IMR-90 (cell line): ENCODE measurements around the gene ST7. TPM values are rescaled to one million over a fixed set of nuclear protein-coding genes. Genes with fewer than 3 reads are reported as not detected.

ENCODE experiments used
- ATAC-seq: fragments of 200-7000 bp; cut with Tn5 transposase; 2 replicates; pipeline ENCODE4 v1.9.1; 2020; ENCODE audit warnings: low read depth, mild to moderate bottlenecking, moderate library complexity
- BruUV-seq: library from RNA; stranded (reverse); fragments of 400-500 nt; replicated peaks from 2 replicates; lab custom pipeline; 2021; lab: Mats Ljungman, UMichigan
- CTCF ChIA-PET: fragments of 300-600 bp; formaldehyde crosslinking; extraction: SDS; loops from one replicate; lab custom pipeline; 2021; ENCODE audit warnings: antibody characterized with exemption; lab: Yijun Ruan, JAX
- POLR2A ChIA-PET: fragments of 300-600 bp; sonication (Branson Sonifier 250); formaldehyde crosslinking; loops from one replicate; lab custom pipeline; 2022; ENCODE audit warnings: antibody characterized with exemption; ENCODE audit not compliant: unreplicated experiment; lab: Charles Lee
- DNase-seq: peaks from one replicate; pipeline ENCODE4 v3.0.0; 2013
- H2AFZ ChIP-seq: replicated peaks from 2 replicates; pipeline ENCODE3; 2013; ENCODE audit warnings: low read length, mild to moderate bottlenecking; ENCODE audit not compliant: poor library complexity
- H2AK5ac ChIP-seq: 2 replicates; pipeline ENCODE4 v1.6.1; 2013; ENCODE audit warnings: low read depth, low read length, inconsistent platforms
- H2AK9ac ChIP-seq: replicated peaks from 2 replicates; pipeline ENCODE3; 2013; ENCODE audit warnings: mild to moderate bottlenecking, low read depth, low read length, moderate library complexity; ENCODE audit not compliant: poor library complexity
- H2BK120ac ChIP-seq: 2 replicates; pipeline ENCODE4 v1.6.1; 2013; ENCODE audit warnings: low read depth, low read length, inconsistent platforms
- H2BK15ac ChIP-seq: 3 replicates; pipeline ENCODE4 v1.6.1; 2013; ENCODE audit warnings: low read depth, low read length, inconsistent platforms
- H2BK20ac ChIP-seq: 2 replicates; pipeline ENCODE4 v1.6.1; 2013; ENCODE audit warnings: low read depth, mild to moderate bottlenecking, inconsistent platforms, low read length, moderate library complexity
- H2BK5ac ChIP-seq: 2 replicates; pipeline ENCODE4 v1.6.1; 2013; ENCODE audit warnings: mild to moderate bottlenecking, low read depth, low read length, inconsistent platforms; ENCODE audit not compliant: poor library complexity, severe bottlenecking
- H3K14ac ChIP-seq: replicated peaks from 2 replicates; pipeline ENCODE4 v1.6.1; 2013; ENCODE audit warnings: low read depth, low read length, inconsistent platforms
- H3K18ac ChIP-seq: 2 replicates; pipeline ENCODE4 v1.6.1; 2013; ENCODE audit warnings: low read depth, low read length, control low read depth
- H3K23ac ChIP-seq: 2 replicates; pipeline ENCODE4 v1.6.1; 2013; ENCODE audit warnings: low read depth, low read length, inconsistent platforms
- H3K27ac ChIP-seq: 2 replicates; pipeline ENCODE4 v1.5.1; 2013; ENCODE audit warnings: mild to moderate bottlenecking, control low read depth, low read length; ENCODE audit not compliant: insufficient read depth
- H3K27me3 ChIP-seq: 2 replicates; pipeline ENCODE4 v1.6.1; 2013; ENCODE audit warnings: low read length; ENCODE audit not compliant: control insufficient read depth, insufficient read depth
- H3K36me3 ChIP-seq: 2 replicates; pipeline ENCODE4 v1.6.1; 2013; ENCODE audit warnings: low read length, mixed read lengths; ENCODE audit not compliant: control insufficient read depth, insufficient read depth
- H3K4ac ChIP-seq: 2 replicates; pipeline ENCODE4 v1.6.1; 2013; ENCODE audit warnings: low read depth, low read length, inconsistent platforms
- H3K4me1 ChIP-seq: 2 replicates; pipeline ENCODE4 v1.6.1; 2013; ENCODE audit warnings: low read length, mixed read lengths; ENCODE audit not compliant: control insufficient read depth, insufficient read depth
- H3K4me2 ChIP-seq: 2 replicates; pipeline ENCODE4 v1.6.1; 2013; ENCODE audit warnings: low read depth, mild to moderate bottlenecking, control low read depth, low read length, moderate library complexity
- H3K4me3 ChIP-seq: 2 replicates; pipeline ENCODE4 v1.5.1; 2013; ENCODE audit warnings: low read depth, mild to moderate bottlenecking, control low read depth, low read length, moderate library complexity; ENCODE audit not compliant: insufficient read depth
- H3K56ac ChIP-seq: 2 replicates; pipeline ENCODE4 v1.6.1; 2013; ENCODE audit warnings: low read length, inconsistent platforms; ENCODE audit not compliant: insufficient read depth; ENCODE audit errors: extremely low read depth
- H3K79me1 ChIP-seq, 2 experiments: 2 replicates each; pipeline ENCODE4 v1.6.1; 2013; ENCODE audit warnings: low read length in 2 of 2, inconsistent platforms in 1 of 2, low read depth in 1 of 2
- H3K9ac ChIP-seq: 2 replicates; pipeline ENCODE4 v1.6.1; 2013; ENCODE audit warnings: low read depth, low read length, control low read depth
- H3K9me1 ChIP-seq: 2 replicates; pipeline ENCODE4 v1.6.1; 2013; ENCODE audit warnings: low read length, inconsistent platforms; ENCODE audit not compliant: insufficient read depth
- H3K9me3 ChIP-seq: 2 replicates; pipeline ENCODE4 v1.6.1; 2013; ENCODE audit warnings: low read length; ENCODE audit not compliant: control insufficient read depth, insufficient read depth
- H4K20me1 ChIP-seq: 2 replicates; pipeline ENCODE4 v1.6.1; 2013; ENCODE audit warnings: low read length, inconsistent platforms; ENCODE audit not compliant: insufficient read depth
- H4K5ac ChIP-seq: 2 replicates; pipeline ENCODE4 v1.6.1; 2013; ENCODE audit warnings: mild to moderate bottlenecking, low read depth, low read length, control low read depth
- H4K8ac ChIP-seq, 2 experiments: 2 replicates each; pipeline ENCODE4 v1.6.1; 2013; ENCODE audit warnings: low read depth in 2 of 2, low read length in 2 of 2, control low read depth in 1 of 2, inconsistent platforms in 1 of 2
- H4K91ac ChIP-seq: 2 replicates; pipeline ENCODE4 v1.6.1; 2013; ENCODE audit warnings: low read depth, low read length, inconsistent platforms; ENCODE audit not compliant: insufficient read depth
- MAFK ChIP-seq: IDR thresholded peaks from 2 replicates; pipeline ENCODE4 v1.6.1; 2012; ENCODE audit warnings: low read depth, low read length, improper control_type of control experiment
- MAZ ChIP-seq: IDR thresholded peaks from 2 replicates; pipeline ENCODE4 v1.6.1; 2012; ENCODE audit warnings: low read depth, mild to moderate bottlenecking, low read length, improper control_type of control experiment, moderate library complexity, borderline replicate concordance
- WGBS, 2 experiments: methylation state at CpG; one replicate each; pipeline versions ENCODE4 v1.1.5 to v1.1.7; 2013; ENCODE audit warnings: missing lambda C conversion rate in 2 of 2; ENCODE audit not compliant: insufficient read length in 1 of 2; ENCODE audit errors: extremely low coverage in 2 of 2; 5-methylcytosine and 5-hydroxymethylcytosine counted together
- dilution Hi-C: fragments of 300-500 bp; cut with HindIII; formaldehyde crosslinking; loops from one replicate; pipeline ENCODE4 v1.14.3; 2018; ENCODE audit warnings: low sequenced_read_pairs; ENCODE audit not compliant: unreplicated experiment
- in situ Hi-C: fragments of 300-500 bp; cut with MboI; formaldehyde crosslinking; loops from 3 replicates; pipeline ENCODE4 v1.14.3; 2019; ENCODE audit warnings: low sequenced_read_pairs, inconsistent platforms, mixed read lengths
- intact Hi-C: fragments of 100-400 bp; cut with micrococcal nuclease; formaldehyde crosslinking; loops from 2 replicates; pipeline ENCODE4 v1.10.0; 2022
- polyA plus RNA-seq, 3 experiments: library from polyadenylated mRNA; depleted of rRNA; stranded (reverse); fragments of >200 nt; gene quantifications; 2 replicates each; pipeline ENCODE4 v1.2.3, GENCODE V29; 2012; ENCODE audit warnings: low replicate concordance in 1 of 3
- total RNA-seq: library from RNA; depleted of rRNA; stranded (reverse); fragments of >200 nt; gene quantifications from 2 replicates; pipeline ENCODE4 v1.2.3, GENCODE V29; 2012

The ST7 gene
- total and polyA plus RNA-seq, 2 of the 4 experiments (the other 2 are of a cell fraction) = 18.6 to 26.0 TPM

DNA sequence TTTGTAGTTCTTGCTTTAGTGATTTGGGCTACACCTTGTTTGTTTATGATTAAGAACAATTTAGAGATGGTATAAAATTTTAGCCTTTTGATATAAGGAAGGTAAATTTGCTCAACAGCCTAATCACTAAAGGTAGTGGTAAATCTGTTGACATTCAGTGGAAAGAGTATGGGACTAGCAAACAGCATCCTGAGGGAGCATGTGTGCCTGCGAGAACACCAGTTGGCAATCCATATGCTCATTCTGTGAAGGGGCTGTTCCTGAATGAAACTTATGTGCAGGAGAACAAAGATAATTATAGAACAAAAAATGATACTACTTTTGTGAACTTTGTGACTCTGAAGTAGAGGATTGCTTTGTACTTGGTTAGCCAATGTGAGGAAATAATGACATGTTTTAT, 46.9 kb upstream of the ST7 start:
- intact Hi-C loops = no loop called here
- in situ Hi-C loops = no loop called here
- H2AFZ ChIP-seq = no peak overlapping the region

More for the DNA sequence above, 46.9 kb upstream of the ST7 start:
- Histone ChIP-seq H3K14ac (no peak overlapping the region), H3K36me3 (peaks cover 16% of the 10 kb centered on the region), H3K56ac (no peak overlapping the region), H3K79me1 (peaks cover 12 to 26% of the 10 kb centered on the region in 2 experiments), H3K4me2 (no peak overlapping the region), H4K8ac (no peak overlapping the region), H2BK5ac (no peak overlapping the region), H3K4me1 (no peaks in the 10 kb centered on the region), H2BK15ac (no peak overlapping the region), H3K23ac (no peak overlapping the region), H3K4me3 (no peak overlapping the region), H2AK9ac (no peak overlapping the region), H3K9me1 (peaks cover 2% of the 10 kb centered on the region; the same call in 1 of the 2 replicates), H2AK5ac (no peak overlapping the region), H3K27ac (no peak overlapping the region), H4K91ac (no peak overlapping the region), H3K27me3 (no peaks in the 10 kb centered on the region), H3K9me3 (no peaks in the 10 kb centered on the region), H4K5ac (no peak overlapping the region), H2BK120ac (no peak overlapping the region), H4K20me1 (no peaks in the 10 kb centered on the region; the same call in 1 of the 2 replicates), H2BK20ac (no peak overlapping the region), H3K9ac (no peak overlapping the region), H3K18ac (no peak overlapping the region), H3K4ac (no peak overlapping the region)
- ChIA-PET CTCF (interaction anchor here (0.5 to 0.9 kb wide), 2 partner anchors 13 to 79 kb away, joined by 4 to 5 read pairs; no protein-coding TSS in a partner anchor), POLR2A (no interaction called here)
- ATAC-seq (no peak), DNase-seq (no peak)
- no peak for TF ChIP-seq MAFK
- no peak for TF ChIP-seq MAZ
- BruUV-seq = no TSS peak
- dilution Hi-C loops = no loop called here
- no CpG with 5 or more reads among the region's 1 CpG for WGBS, 2 experiments
